Ascending aorta (tissue), 2 donors: ENCODE results near the gene ENPP3. TPM values are rescaled to one million over a fixed set of nuclear protein-coding genes. Genes with fewer than 3 reads are reported as not detected.

Experiments
- DNase-seq, 2 donors: peaks; one replicate each; pipeline ENCODE4 v3.0.0-alpha.2; 2019; ENCODE audit warnings: low spot score in 2 of 2
- H3K27ac ChIP-seq, 2 donors: fragments of 200-600 bp; sonication (generic); one replicate each; pipeline ENCODE4 v1.5.1; 2016 to 2017; ENCODE audit warnings: mild to moderate bottlenecking in 1 of 2
- H3K27me3 ChIP-seq: fragments of 200-600 bp; sonication (generic); one replicate; pipeline ENCODE4 v1.5.1; 2017
- H3K36me3 ChIP-seq, 2 donors: fragments of 200-600 bp; sonication (generic); one replicate each; pipeline ENCODE4 v1.5.1; 2016
- H3K4me1 ChIP-seq, 2 donors: fragments of 200-600 bp; sonication (generic); one replicate each; pipeline ENCODE4 v1.5.1; 2016 to 2017; ENCODE audit warnings: mild to moderate bottlenecking in 1 of 2
- H3K4me3 ChIP-seq, 2 donors: fragments of 200-600 bp; sonication (generic); one replicate each; pipeline ENCODE4 v1.5.1; 2016 to 2017; ENCODE audit warnings: mild to moderate bottlenecking in 1 of 2
- H3K9me3 ChIP-seq, 2 donors: fragments of 200-600 bp; sonication (generic); one replicate each; pipeline ENCODE4 v1.5.1; 2016
- CTCF ChIP-seq, 3 experiments: fragments of 200-600 bp in 2 of 3; fragments of 450-650 bp in 1 of 3; sonication (generic) in 2 of 3; IDR thresholded peaks; one replicate each; pipeline ENCODE4 v1.5.1; 2016 to 2019; ENCODE audit warnings: antibody characterized with exemption in 3 of 3, mild to moderate bottlenecking in 1 of 3, moderate library complexity in 1 of 3
- intact Hi-C: fragments of 100-400 bp; cut with DNase I; formaldehyde crosslinking; loops from one replicate; pipeline ENCODE4 v1.15.1; 2023
- total RNA-seq: library from RNA; depleted of rRNA; stranded (reverse); fragments of >200 nt; gene quantifications from one replicate; pipeline ENCODE4 v1.1.0, GENCODE V29; 2016

Gene ENPP3
- total RNA-seq, 1 donor from 2014 or later: not detected

DNA sequence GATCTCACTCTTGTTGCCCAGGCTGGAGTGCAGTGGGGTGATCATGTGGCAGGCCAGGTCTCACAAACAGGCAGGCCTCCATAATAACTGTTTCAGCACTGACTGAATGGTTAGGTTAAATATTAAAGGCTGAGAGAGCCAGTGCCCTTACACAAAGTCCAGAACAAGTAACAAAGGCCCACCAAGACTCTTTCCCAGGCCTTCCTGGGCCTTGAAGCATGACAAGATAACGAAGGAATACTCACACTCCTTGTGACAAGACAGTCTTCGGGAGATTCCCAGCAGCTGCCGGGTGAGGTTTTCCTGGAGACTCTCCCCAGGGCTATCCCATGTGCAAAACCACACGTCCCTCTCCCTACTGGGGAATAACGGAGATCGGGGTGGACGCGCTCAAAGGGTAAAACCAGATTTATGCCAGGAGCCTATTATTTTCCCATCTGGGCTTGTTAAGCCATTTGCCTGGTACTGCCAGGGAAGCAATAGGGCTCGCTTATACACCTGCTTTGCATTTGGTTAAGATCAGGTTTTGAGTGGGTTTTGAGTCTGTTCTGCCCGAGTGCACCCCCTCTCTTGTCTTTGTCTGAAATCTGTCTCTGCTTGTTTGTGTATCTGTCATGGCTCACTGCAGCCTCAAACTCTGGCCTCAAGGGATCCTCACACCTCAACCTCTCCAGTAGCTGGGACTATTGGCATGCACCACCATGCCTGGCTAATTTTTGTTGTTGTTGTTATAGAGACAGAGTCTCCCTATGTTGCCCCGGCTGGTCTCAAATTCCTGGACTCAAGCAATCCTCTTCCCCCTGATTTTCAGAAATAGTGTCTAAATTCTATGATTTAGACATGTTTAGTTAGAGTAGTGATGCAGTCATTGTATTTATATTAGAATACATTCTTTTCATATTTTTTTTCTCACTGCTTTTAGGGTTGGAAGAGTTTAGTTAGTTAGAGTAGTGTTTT, 1.4 kb upstream of the ENPP3 start:
- no peak for TF ChIP-seq CTCF (IDR thresholded peaks at IDR 0.05)
- intact Hi-C loops: no loop called here
- Histone ChIP-seq H3K9me3 (no peaks in the 10 kb centered on the region), H3K27ac (no peak overlapping the region), H3K4me1 (no peaks in the 10 kb centered on the region), H3K27me3 (no peaks in the 10 kb centered on the region), H3K4me3 (no peak overlapping the region), H3K36me3 (no peaks in the 10 kb centered on the region)
- DNase-seq: no peak

DNA sequence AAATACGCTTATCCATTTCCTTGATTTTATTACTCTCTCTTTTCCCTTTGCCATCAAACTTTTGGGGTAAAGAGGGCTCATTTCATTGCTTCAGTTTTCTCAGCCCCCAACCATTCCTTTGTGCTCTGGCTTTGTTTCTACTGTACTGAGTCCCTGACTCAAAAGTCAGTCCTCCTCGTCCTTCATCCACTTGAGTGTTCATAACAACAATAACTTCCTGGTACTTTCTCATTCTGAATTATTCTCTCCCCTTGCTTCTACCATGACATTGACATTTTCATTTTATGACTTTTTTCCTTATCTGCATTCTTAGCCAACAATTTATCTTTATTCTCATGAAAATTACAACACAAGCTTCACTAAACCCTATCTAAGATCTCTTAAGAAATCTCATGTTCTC, 911 bp downstream of the ENPP3 start:
- Histone ChIP-seq H3K9me3 (no peaks in the 10 kb centered on the region), H3K4me3 (no peak overlapping the region), H3K4me1 (no peaks in the 10 kb centered on the region), H3K27me3 (no peaks in the 10 kb centered on the region), H3K27ac (no peak overlapping the region), H3K36me3 (no peaks in the 10 kb centered on the region)
- no peak for DNase-seq
- intact Hi-C loops: no loop called here
- no peak for TF ChIP-seq CTCF (IDR thresholded peaks at IDR 0.05)

DNA sequence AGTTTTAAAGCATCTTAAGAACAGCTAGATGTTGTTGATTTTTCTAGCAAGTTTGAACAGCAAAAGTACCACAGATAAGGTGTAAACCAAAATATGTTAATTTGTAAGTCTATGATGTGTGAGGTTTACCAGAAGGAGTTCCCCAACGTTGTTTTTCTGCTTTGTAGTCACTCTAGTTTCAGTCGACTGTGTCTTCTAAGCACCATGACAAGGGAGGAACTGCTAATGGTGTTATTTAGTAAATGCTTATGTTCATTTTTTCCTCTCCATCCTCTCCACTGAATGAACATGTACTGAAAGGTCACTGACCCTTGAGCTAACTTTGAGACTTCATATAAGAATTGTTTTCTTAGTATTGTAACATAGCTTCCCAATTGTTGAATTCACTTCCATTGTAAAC, 3.0 kb downstream of the ENPP3 start:
- no peak for DNase-seq
- H3K27ac ChIP-seq: no peak overlapping the region
- no peak for TF ChIP-seq CTCF (IDR thresholded peaks at IDR 0.05)
- H3K9me3 ChIP-seq: no peaks in the 10 kb centered on the region
- no peaks in the 10 kb centered on the region for H3K36me3 ChIP-seq
- H3K27me3 ChIP-seq: no peaks in the 10 kb centered on the region
- intact Hi-C loops: no loop called here
- no peak overlapping the region for H3K4me3 ChIP-seq
- H3K4me1 ChIP-seq: no peaks in the 10 kb centered on the region

DNA sequence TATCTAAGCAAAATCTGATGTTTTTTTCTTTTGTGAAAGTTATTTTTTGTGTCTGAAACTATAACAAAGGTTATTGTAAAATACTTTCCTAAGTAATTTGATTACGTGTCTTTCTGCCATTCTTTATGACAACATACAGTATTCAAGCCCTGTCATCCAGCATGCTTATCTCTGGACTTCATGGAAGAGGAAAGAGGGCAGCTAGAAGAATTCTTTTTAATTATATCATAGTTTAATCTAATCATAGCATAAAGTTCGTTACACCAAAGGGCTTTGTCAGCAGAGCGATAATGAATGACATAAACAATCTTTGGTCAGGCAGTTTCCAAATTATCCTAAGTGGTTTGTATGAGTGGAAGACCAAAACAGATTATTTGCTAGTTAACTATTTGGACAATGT, 3.5 kb downstream of the ENPP3 start:
- DNase-seq: no peak
- intact Hi-C loops: no loop called here

DNA sequence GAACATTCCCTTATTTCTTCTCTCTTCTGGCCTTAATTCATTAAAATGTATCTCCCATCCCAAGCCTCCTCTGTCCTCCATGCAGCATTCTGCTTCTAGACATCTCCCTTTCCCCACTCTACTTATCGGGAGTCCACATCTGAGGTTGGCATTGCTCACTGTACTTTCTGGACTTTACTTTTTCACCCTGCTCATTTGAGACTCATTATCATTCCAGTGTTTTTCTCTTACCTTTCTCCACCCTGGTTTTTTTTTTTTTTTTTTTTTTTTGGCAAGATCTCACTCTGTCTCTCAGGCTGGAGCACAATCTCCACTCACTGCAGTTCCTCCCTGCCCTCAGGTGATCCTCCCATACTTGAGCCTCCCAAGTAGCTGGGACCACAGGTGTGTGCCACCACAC, 4.5 kb downstream of the ENPP3 start:
- H3K9me3 ChIP-seq: no peaks in the 10 kb centered on the region
- no peak for TF ChIP-seq CTCF (IDR thresholded peaks at IDR 0.05)
- no peak for DNase-seq

More for the DNA sequence above, 3.5 kb downstream of the ENPP3 start:
- H3K27ac ChIP-seq: no peak overlapping the region
- H3K4me1 ChIP-seq: no peaks in the 10 kb centered on the region
- no peak for TF ChIP-seq CTCF (IDR thresholded peaks at IDR 0.05)
- H3K4me3 ChIP-seq: no peak overlapping the region
- H3K9me3 ChIP-seq: no peaks in the 10 kb centered on the region
- H3K36me3 ChIP-seq: no peaks in the 10 kb centered on the region
- no peaks in the 10 kb centered on the region for H3K27me3 ChIP-seq

More for the DNA sequence above, 4.5 kb downstream of the ENPP3 start:
- no peak overlapping the region for H3K4me3 ChIP-seq
- intact Hi-C loops: no loop called here
- no peak overlapping the region for H3K27ac ChIP-seq
- no peaks in the 10 kb centered on the region for H3K36me3 ChIP-seq
- H3K27me3 ChIP-seq: no peaks in the 10 kb centered on the region
- no peaks in the 10 kb centered on the region for H3K4me1 ChIP-seq
